GM18498 (cell line): ENCODE measurements around the gene MED7.
A peak's percentile ranks its signal among the peaks of the same experiment; 100 is the strongest.

Source experiments
- ATAC-seq: cut with Tn5 transposase; IDR thresholded peaks from one replicate; pipeline ENCODE4 v1.9.1; 2021; ENCODE audit warnings: mild to moderate bottlenecking, moderate library complexity; ENCODE audit not compliant: unreplicated experiment

Gene MED7

GRCh38 chr5:157107508-157107907, 35.2 kb downstream of the MED7 start:
- ATAC-seq: no peak

GRCh38 chr5:157106630-157107461, 35.8 kb downstream of the MED7 start:
- no peak for ATAC-seq

GRCh38 chr5:157100140-157100679, 42.5 kb downstream of the MED7 start:
- ATAC-seq: no peak

GRCh38 chr5:157088342-157088990, 54.2 kb downstream of the MED7 start:
- peak; percentile 85 for ATAC-seq
